ENCODE data around the gene EIF3B. TPM values are rescaled to one million over a fixed set of nuclear protein-coding genes. Genes with fewer than 3 reads are reported as not detected.

Gene EIF3B
- total RNA-seq, 2 donors from 2014 or later = 94.0 to 150 TPM

DNA sequence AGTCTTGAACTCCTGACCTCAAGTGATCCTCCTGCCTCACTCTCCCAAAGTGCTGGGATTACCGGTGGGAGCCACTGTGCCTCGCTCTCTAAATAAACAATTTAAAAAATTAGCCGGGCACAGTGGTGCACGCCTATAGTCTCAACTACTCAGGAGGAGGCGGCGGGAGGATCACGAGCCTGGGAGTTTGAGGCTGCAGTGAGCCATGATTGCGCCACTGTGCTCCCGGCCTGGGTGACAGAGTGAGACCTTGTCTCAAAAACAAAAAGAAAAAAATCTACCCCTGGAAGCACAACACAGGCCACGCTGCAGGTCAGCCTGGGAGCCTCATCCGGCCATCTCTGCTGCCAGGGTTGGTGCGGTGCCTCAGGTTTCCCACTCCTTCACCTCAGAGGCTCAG is 3.8 kb upstream of the EIF3B start:
- DNase-seq (ENCODE audit: low spot score) (no peak), ATAC-seq (ENCODE audit: insufficient number of reproducible peaks, low FRiP score, low read depth) (no peak)
- TF ChIP-seq, protein P1, sequence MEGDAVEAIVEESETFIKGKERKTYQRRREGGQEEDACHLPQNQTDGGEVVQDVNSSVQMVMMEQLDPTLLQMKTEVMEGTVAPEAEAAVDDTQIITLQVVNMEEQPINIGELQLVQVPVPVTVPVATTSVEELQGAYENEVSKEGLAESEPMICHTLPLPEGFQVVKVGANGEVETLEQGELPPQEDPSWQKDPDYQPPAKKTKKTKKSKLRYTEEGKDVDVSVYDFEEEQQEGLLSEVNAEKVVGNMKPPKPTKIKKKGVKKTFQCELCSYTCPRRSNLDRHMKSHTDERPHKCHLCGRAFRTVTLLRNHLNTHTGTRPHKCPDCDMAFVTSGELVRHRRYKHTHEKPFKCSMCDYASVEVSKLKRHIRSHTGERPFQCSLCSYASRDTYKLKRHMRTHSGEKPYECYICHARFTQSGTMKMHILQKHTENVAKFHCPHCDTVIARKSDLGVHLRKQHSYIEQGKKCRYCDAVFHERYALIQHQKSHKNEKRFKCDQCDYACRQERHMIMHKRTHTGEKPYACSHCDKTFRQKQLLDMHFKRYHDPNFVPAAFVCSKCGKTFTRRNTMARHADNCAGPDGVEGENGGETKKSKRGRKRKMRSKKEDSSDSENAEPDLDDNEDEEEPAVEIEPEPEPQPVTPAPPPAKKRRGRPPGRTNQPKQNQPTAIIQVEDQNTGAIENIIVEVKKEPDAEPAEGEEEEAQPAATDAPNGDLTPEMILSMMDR (IDR thresholded peaks at IDR 0.05) = no peak
- no peak overlapping the region for H3K27ac ChIP-seq
- H3K27me3 ChIP-seq (replicated peaks; ENCODE audit: insufficient read depth) = no peaks in the 10 kb centered on the region
- H3K4me3 ChIP-seq = no peak overlapping the region
- H3K4me1 ChIP-seq (ENCODE audit: control insufficient read depth in 1 of 2, low read depth in 2 of 2) = peaks cover 9 to 19% of the 10 kb centered on the region in 2 donors
- H3K9me3 ChIP-seq = no peaks in the 10 kb centered on the region
- H3K36me3 ChIP-seq = no peaks in the 10 kb centered on the region

DNA sequence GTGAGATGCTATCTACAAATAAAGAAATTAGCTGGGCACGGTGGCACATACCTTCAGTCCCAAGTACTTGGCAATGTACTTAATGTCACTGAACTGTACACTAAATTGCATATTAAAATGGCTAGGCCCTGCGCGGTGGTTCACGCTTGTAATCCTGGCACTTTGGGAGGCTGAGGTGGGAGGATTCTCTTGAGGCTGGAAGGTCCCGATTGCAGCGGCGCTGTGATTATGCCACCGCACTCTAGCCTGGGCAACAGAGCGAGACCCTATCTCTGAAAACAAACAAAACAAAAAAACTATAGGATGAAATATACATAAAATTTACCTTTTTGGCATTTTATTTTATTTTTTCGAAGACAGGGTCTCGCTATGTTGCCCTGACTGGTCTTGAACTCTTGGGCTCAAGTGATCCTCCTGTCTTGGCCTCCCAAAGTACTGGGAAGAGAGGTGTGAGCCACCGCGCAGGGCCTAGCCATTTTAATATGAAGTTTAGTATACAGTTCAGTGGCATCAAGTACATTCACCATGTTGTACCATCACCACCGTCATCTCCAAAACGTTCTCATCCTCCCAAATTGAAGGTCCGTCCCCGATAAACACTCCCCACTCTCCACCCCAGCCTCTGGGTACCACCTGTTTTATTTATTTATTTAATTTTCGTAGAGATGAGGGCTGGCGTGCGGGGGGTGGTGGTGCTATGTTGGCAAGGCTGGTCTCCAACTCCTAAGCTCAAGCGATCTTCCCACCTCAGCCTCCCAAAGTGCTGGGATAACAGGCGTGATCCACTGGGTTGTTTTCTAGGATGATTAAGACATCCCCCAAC is 1.3 kb upstream of the EIF3B start:
- Histone ChIP-seq H3K4me3 (peak overlapping the region; percentile 99), H3K9me3 (no peaks in the 10 kb centered on the region), H3K4me1 (ENCODE audit: control insufficient read depth in 1 of 2, low read depth in 2 of 2) (peaks cover 22 to 36% of the 10 kb centered on the region in 2 donors), H3K36me3 (no peaks in the 10 kb centered on the region), H3K27me3 (replicated peaks; ENCODE audit: insufficient read depth) (no peaks in the 10 kb centered on the region), H3K27ac (peak overlapping the region; percentile 96 to 98)
- TF ChIP-seq, protein P1 (IDR thresholded peaks at IDR 0.05) = no peak
- DNase-seq (ENCODE audit: low spot score) (no peak), ATAC-seq (ENCODE audit: insufficient number of reproducible peaks, low FRiP score, low read depth) (peak; percentile 7)

DNA sequence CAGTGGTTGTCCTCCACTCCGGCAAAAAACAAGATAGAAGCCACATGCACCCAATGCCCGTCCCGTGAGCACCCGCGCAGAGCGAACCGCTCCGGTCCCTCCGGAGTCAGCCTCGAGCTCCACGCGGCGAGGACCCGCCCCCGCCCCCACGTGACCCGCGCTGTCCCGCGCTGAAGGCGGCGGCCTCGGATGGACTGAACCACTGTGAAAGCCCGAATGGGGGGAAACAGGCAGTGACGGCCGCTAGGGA is 766 bp upstream of the EIF3B start:
- Histone ChIP-seq H3K9me3 (no peaks in the 10 kb centered on the region), H3K4me3 (peak overlapping the region; percentile 99), H3K27me3 (replicated peaks; ENCODE audit: insufficient read depth) (no peaks in the 10 kb centered on the region), H3K4me1 (ENCODE audit: control insufficient read depth in 1 of 2, low read depth in 2 of 2) (peaks cover 24 to 41% of the 10 kb centered on the region in 2 donors), H3K36me3 (no peaks in the 10 kb centered on the region), H3K27ac (peak overlapping the region; percentile 96 to 98)
- TF ChIP-seq, protein P1 (IDR thresholded peaks at IDR 0.05) = no peak
- peak; percentile 81 for ATAC-seq (ENCODE audit: insufficient number of reproducible peaks, low FRiP score, low read depth)
- DNase-seq (ENCODE audit: low spot score) = peak; percentile 63

DNA sequence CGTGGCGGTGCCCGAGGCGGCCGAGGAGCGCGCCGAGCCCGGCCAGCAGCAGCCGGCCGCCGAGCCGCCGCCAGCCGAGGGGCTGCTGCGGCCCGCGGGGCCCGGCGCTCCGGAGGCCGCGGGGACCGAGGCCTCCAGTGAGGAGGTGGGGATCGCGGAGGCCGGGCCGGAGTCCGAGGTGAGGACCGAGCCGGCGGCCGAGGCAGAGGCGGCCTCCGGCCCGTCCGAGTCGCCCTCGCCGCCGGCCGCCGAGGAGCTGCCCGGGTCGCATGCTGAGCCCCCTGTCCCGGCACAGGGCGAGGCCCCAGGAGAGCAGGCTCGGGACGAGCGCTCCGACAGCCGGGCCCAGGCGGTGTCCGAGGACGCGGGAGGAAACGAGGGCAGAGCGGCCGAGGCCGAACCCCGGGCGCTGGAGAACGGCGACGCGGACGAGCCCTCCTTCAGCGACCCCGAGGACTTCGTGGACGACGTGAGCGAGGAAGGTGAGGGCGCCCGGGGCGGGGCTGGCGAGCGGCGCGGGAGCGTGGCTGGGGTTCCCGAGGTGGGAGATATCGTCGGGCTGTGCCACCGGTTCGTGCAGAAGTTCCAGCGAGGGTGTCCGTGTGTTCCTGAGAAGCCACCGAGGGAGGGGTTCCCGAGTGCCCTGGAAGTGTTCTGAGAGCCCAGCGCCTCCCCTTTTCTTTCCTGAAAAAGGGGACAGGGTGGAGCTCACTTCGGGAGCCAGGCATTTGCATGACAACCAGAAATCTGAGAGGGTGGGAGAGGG is 495 bp downstream of the EIF3B start:
- Histone ChIP-seq H3K36me3 (no peaks in the 10 kb centered on the region), H3K9me3 (no peaks in the 10 kb centered on the region), H3K27ac (peak overlapping the region; percentile 8 to 38), H3K4me3 (peak overlapping the region; percentile 99), H3K4me1 (ENCODE audit: control insufficient read depth in 1 of 2, low read depth in 2 of 2) (peaks cover 27 to 48% of the 10 kb centered on the region in 2 donors), H3K27me3 (replicated peaks; ENCODE audit: insufficient read depth) (no peaks in the 10 kb centered on the region)
- DNase-seq (ENCODE audit: low spot score) (no peak), ATAC-seq (ENCODE audit: insufficient number of reproducible peaks, low FRiP score, low read depth) (no peak)
- TF ChIP-seq, protein P1 (IDR thresholded peaks at IDR 0.05) = no peak

DNA sequence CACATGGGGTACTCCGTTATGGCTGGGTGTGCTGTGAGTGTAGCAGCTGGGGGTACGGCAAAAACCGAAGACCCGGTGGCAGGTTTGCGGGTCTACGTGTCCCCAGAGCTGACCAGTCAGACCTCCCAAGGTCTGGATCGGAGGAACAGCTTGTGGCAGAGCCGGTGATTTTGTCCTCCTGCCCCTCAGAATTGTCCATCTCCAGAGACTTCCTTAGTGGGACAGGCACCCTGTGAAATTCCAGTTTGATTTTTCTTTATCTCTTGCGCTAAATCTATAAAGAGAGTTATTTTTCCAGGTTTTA is 1.0 kb downstream of the EIF3B start:
- Histone ChIP-seq H3K4me3 (peak overlapping the region; percentile 99), H3K36me3 (no peaks in the 10 kb centered on the region), H3K4me1 (ENCODE audit: control insufficient read depth in 1 of 2, low read depth in 2 of 2) (peaks cover 27 to 48% of the 10 kb centered on the region in 2 donors), H3K9me3 (no peaks in the 10 kb centered on the region), H3K27ac (no peak overlapping the region), H3K27me3 (replicated peaks; ENCODE audit: insufficient read depth) (no peaks in the 10 kb centered on the region)
- DNase-seq (ENCODE audit: low spot score) = no peak
- TF ChIP-seq, protein P1 (IDR thresholded peaks at IDR 0.05) = no peak
- no peak for ATAC-seq (ENCODE audit: insufficient number of reproducible peaks, low FRiP score, low read depth)

Data from thoracic aorta (tissue), 2 donors.